ENCODE measurements around the gene TPM4. TPM values are rescaled to one million over a fixed set of nuclear protein-coding genes. Genes with fewer than 3 reads are reported as not detected.

TPM4 gene
- total and polyA plus RNA-seq, 2 of the 13 experiments (the other 11 are each of a cell fraction or from before 2014, with no cell fraction given) = 180 to 188 TPM

DNA sequence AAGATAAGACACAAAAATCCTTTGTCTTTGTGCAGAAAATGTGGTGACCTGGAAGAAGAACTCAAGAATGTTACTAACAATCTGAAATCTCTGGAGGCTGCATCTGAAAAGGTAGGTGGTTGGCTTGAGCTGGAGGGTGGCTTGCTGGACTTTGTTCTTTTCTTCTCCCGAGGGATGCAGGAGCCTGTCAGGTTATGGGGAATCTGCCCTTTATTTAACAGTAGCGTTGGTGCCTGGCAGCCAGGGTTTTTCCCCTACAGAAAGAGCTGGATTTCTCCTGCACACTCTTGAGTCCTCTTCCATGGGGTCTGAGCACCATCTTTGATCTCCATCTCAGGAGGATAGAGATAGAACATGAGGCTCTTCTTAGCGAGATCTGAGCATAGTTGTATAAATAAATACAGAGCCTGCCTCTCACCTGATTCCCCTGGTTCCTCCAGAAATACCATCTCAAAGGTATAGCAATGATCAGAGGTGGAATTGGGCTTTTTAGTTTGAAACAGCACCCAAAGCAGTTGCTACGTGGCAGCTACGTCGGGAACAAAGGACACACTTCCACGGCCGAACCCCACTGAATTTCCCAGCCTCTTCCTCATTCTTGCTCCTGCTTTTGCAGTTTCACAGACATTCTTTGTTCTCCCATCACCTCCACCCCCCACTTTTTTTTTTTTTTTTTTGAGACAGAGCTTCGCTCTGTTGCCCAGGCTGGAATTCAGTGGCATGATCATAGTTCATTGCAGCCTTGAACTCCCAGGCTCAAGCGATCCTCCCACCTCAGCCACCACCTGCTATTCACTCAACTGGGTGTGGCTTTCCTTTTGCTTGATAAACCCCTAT lies 12.9 kb downstream of the TPM4 start (continued):
- TF ChIP-seq, protein P1, sequence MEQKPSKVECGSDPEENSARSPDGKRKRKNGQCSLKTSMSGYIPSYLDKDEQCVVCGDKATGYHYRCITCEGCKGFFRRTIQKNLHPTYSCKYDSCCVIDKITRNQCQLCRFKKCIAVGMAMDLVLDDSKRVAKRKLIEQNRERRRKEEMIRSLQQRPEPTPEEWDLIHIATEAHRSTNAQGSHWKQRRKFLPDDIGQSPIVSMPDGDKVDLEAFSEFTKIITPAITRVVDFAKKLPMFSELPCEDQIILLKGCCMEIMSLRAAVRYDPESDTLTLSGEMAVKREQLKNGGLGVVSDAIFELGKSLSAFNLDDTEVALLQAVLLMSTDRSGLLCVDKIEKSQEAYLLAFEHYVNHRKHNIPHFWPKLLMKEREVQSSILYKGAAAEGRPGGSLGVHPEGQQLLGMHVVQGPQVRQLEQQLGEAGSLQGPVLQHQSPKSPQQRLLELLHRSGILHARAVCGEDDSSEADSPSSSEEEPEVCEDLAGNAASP (CRISPR knock-in tag; IDR thresholded peaks at IDR 0.05; ENCODE audit: borderline replicate concordance) = peak; percentile 34; the same call in 1 of the 2 replicates
- TF ChIP-seq PRPF4 (IDR thresholded peaks at IDR 0.05; ENCODE audit: low read depth, low read length, poor library complexity, severe bottlenecking) (no peak), ZNF788 (CRISPR knock-in tag; IDR thresholded peaks at IDR 0.05; ENCODE audit: borderline replicate concordance) (peak; percentile 41; the same call in 1 of the 2 replicates), HOXA3 (CRISPR knock-in tag; IDR thresholded peaks at IDR 0.05) (peak; percentile 42; the same call in 1 of the 2 replicates), SAP130 (CRISPR knock-in tag; IDR thresholded peaks at IDR 0.05; ENCODE audit: low read depth) (0 out of 2 replicates have a peak, but pooled peaks have one; percentile 30), FOSL2 (CRISPR knock-in tag; IDR thresholded peaks at IDR 0.05) (0 out of 2 replicates have a peak, but pooled peaks have one; percentile 6)
- TF ChIP-seq, protein P2, sequence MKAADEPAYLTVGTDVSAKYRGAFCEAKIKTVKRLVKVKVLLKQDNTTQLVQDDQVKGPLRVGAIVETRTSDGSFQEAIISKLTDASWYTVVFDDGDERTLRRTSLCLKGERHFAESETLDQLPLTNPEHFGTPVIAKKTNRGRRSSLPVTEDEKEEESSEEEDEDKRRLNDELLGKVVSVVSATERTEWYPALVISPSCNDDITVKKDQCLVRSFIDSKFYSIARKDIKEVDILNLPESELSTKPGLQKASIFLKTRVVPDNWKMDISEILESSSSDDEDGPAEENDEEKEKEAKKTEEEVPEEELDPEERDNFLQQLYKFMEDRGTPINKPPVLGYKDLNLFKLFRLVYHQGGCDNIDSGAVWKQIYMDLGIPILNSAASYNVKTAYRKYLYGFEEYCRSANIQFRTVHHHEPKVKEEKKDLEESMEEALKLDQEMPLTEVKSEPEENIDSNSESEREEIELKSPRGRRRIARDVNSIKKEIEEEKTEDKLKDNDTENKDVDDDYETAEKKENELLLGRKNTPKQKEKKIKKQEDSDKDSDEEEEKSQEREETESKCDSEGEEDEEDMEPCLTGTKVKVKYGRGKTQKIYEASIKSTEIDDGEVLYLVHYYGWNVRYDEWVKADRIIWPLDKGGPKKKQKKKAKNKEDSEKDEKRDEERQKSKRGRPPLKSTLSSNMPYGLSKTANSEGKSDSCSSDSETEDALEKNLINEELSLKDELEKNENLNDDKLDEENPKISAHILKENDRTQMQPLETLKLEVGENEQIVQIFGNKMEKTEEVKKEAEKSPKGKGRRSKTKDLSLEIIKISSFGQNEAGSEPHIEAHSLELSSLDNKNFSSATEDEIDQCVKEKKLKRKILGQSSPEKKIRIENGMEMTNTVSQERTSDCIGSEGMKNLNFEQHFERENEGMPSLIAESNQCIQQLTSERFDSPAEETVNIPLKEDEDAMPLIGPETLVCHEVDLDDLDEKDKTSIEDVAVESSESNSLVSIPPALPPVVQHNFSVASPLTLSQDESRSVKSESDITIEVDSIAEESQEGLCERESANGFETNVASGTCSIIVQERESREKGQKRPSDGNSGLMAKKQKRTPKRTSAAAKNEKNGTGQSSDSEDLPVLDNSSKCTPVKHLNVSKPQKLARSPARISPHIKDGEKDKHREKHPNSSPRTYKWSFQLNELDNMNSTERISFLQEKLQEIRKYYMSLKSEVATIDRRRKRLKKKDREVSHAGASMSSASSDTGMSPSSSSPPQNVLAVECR (CRISPR knock-in tag; IDR thresholded peaks at IDR 0.05; ENCODE audit: borderline replicate concordance) = peak; percentile 25; the same call in 1 of the 2 replicates
- TF ChIP-seq, protein P3, sequence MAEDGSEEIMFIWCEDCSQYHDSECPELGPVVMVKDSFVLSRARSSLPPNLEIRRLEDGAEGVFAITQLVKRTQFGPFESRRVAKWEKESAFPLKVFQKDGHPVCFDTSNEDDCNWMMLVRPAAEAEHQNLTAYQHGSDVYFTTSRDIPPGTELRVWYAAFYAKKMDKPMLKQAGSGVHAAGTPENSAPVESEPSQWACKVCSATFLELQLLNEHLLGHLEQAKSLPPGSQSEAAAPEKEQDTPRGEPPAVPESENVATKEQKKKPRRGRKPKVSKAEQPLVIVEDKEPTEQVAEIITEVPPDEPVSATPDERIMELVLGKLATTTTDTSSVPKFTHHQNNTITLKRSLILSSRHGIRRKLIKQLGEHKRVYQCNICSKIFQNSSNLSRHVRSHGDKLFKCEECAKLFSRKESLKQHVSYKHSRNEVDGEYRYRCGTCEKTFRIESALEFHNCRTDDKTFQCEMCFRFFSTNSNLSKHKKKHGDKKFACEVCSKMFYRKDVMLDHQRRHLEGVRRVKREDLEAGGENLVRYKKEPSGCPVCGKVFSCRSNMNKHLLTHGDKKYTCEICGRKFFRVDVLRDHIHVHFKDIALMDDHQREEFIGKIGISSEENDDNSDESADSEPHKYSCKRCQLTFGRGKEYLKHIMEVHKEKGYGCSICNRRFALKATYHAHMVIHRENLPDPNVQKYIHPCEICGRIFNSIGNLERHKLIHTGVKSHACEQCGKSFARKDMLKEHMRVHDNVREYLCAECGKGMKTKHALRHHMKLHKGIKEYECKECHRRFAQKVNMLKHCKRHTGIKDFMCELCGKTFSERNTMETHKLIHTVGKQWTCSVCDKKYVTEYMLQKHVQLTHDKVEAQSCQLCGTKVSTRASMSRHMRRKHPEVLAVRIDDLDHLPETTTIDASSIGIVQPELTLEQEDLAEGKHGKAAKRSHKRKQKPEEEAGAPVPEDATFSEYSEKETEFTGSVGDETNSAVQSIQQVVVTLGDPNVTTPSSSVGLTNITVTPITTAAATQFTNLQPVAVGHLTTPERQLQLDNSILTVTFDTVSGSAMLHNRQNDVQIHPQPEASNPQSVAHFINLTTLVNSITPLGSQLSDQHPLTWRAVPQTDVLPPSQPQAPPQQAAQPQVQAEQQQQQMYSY (CRISPR knock-in tag; IDR thresholded peaks at IDR 0.05) = 0 out of 2 replicates have a peak, but pooled peaks have one; percentile 17
- TF ChIP-seq, protein P4, sequence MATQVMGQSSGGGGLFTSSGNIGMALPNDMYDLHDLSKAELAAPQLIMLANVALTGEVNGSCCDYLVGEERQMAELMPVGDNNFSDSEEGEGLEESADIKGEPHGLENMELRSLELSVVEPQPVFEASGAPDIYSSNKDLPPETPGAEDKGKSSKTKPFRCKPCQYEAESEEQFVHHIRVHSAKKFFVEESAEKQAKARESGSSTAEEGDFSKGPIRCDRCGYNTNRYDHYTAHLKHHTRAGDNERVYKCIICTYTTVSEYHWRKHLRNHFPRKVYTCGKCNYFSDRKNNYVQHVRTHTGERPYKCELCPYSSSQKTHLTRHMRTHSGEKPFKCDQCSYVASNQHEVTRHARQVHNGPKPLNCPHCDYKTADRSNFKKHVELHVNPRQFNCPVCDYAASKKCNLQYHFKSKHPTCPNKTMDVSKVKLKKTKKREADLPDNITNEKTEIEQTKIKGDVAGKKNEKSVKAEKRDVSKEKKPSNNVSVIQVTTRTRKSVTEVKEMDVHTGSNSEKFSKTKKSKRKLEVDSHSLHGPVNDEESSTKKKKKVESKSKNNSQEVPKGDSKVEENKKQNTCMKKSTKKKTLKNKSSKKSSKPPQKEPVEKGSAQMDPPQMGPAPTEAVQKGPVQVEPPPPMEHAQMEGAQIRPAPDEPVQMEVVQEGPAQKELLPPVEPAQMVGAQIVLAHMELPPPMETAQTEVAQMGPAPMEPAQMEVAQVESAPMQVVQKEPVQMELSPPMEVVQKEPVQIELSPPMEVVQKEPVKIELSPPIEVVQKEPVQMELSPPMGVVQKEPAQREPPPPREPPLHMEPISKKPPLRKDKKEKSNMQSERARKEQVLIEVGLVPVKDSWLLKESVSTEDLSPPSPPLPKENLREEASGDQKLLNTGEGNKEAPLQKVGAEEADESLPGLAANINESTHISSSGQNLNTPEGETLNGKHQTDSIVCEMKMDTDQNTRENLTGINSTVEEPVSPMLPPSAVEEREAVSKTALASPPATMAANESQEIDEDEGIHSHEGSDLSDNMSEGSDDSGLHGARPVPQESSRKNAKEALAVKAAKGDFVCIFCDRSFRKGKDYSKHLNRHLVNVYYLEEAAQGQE (IDR thresholded peaks at IDR 0.05; ENCODE audit: borderline replicate concordance in 1 of 2, low read depth in 1 of 2, low read length in 2 of 2) = peak in 1 of 2 experiments; percentile 42; a peak in 1 of 4 replicates
- TF ChIP-seq, protein P5, sequence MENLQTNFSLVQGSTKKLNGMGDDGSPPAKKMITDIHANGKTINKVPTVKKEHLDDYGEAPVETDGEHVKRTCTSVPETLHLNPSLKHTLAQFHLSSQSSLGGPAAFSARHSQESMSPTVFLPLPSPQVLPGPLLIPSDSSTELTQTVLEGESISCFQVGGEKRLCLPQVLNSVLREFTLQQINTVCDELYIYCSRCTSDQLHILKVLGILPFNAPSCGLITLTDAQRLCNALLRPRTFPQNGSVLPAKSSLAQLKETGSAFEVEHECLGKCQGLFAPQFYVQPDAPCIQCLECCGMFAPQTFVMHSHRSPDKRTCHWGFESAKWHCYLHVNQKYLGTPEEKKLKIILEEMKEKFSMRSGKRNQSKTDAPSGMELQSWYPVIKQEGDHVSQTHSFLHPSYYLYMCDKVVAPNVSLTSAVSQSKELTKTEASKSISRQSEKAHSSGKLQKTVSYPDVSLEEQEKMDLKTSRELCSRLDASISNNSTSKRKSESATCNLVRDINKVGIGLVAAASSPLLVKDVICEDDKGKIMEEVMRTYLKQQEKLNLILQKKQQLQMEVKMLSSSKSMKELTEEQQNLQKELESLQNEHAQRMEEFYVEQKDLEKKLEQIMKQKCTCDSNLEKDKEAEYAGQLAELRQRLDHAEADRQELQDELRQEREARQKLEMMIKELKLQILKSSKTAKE (CRISPR knock-in tag; IDR thresholded peaks at IDR 0.05; ENCODE audit: borderline replicate concordance) = peak; percentile 61; the same call in 1 of the 2 replicates

Measured in HepG2 (cell line).